Keratinocyte (primary cell): ENCODE data around the gene RAN. TPM values are rescaled to one million over a fixed set of nuclear protein-coding genes. Genes with fewer than 3 reads are reported as not detected.

Experiments
- DNase-seq: peaks from one replicate; pipeline ENCODE4 v3.0.0-alpha.2; 2011; ENCODE audit warnings: low read depth, missing footprints, low spot score
- FAIRE-seq: peaks from 2 replicates; lab custom pipeline; 2011; peaks lifted over from hg19 to GRCh38; lab: Jason Lieb, UNC
- H2AFZ ChIP-seq: 2 replicates; pipeline ENCODE4 v1.6.0; 2012; ENCODE audit warnings: low read length, control low read depth, inconsistent platforms; ENCODE audit not compliant: control insufficient read depth
- H3K27ac ChIP-seq: 2 replicates; pipeline ENCODE4 v1.5.1; 2011; ENCODE audit warnings: low read length; ENCODE audit not compliant: control insufficient read depth, insufficient read depth
- H3K27me3 ChIP-seq: 3 replicates; pipeline ENCODE4 v1.6.0; 2011; ENCODE audit warnings: low read length; ENCODE audit not compliant: control insufficient read depth, insufficient read depth; ENCODE audit errors: extremely low read depth
- H3K36me3 ChIP-seq, 2 experiments: 2 replicates in 1 of 2; 3 replicates in 1 of 2; pipeline ENCODE4 v1.5.1; 2011; ENCODE audit warnings: low read length in 2 of 2, mild to moderate bottlenecking in 1 of 2; ENCODE audit not compliant: control insufficient read depth in 2 of 2, insufficient read depth in 2 of 2; ENCODE audit errors: extremely low read depth in 1 of 2
- H3K4me1 ChIP-seq: 3 replicates; pipeline ENCODE4 v1.5.1; 2011; ENCODE audit warnings: low read length; ENCODE audit not compliant: control insufficient read depth, insufficient read depth; ENCODE audit errors: extremely low read depth
- H3K4me2 ChIP-seq: 3 replicates; pipeline ENCODE4 v1.6.0; 2011; ENCODE audit warnings: low read depth, low read length; ENCODE audit not compliant: control insufficient read depth, insufficient read depth; ENCODE audit errors: extremely low read depth
- H3K4me3 ChIP-seq, 3 experiments: fragments of 200-600 bp in 1 of 3; sonication (generic) in 1 of 3; 2 replicates in 2 of 3; 3 replicates in 1 of 3; pipeline ENCODE4 v1.5.1; 2011 to 2016; ENCODE audit warnings: low read length in 3 of 3, mild to moderate bottlenecking in 3 of 3, control low read depth in 2 of 3, inconsistent platforms in 1 of 3, low read depth in 1 of 3, mixed read lengths in 1 of 3, mixed run types in 1 of 3, moderate library complexity in 1 of 3; ENCODE audit not compliant: control insufficient read depth in 2 of 3, insufficient read depth in 2 of 3; ENCODE audit errors: extremely low read depth in 1 of 3
- H3K79me2 ChIP-seq: 2 replicates; pipeline ENCODE4 v1.6.0; 2012; ENCODE audit warnings: low read length; ENCODE audit not compliant: control insufficient read depth, insufficient read depth
- H3K9ac ChIP-seq: 3 replicates; pipeline ENCODE4 v1.6.0; 2011; ENCODE audit warnings: low read length; ENCODE audit not compliant: control insufficient read depth, insufficient read depth; ENCODE audit errors: extremely low read depth
- H3K9me1 ChIP-seq: 3 replicates; pipeline ENCODE4 v1.6.0; 2011; ENCODE audit warnings: low read length; ENCODE audit not compliant: control insufficient read depth, insufficient read depth; ENCODE audit errors: extremely low read depth
- H3K9me3 ChIP-seq: 2 replicates; pipeline ENCODE4 v1.5.1; 2012; ENCODE audit warnings: low read depth, low read length; ENCODE audit not compliant: control insufficient read depth
- H4K20me1 ChIP-seq: 3 replicates; pipeline ENCODE4 v1.6.0; 2011; ENCODE audit warnings: low read length; ENCODE audit not compliant: control insufficient read depth, insufficient read depth; ENCODE audit errors: extremely low read depth
- CTCF ChIP-seq, 3 experiments: IDR thresholded peaks in 1 of 3; conservative IDR thresholded peaks in 1 of 3; optimal IDR thresholded peaks in 1 of 3; 2 replicates in 2 of 3; 3 replicates in 1 of 3; pipeline versions ENCODE3 to v1.5.1; 2011; ENCODE audit warnings: low read length in 3 of 3, mild to moderate bottlenecking in 3 of 3, moderate library complexity in 2 of 3, control low read depth in 1 of 3, inconsistent platforms in 1 of 3; ENCODE audit not compliant: insufficient read depth in 2 of 3; ENCODE audit errors: extremely low read depth in 1 of 3
- EZH2 ChIP-seq: IDR thresholded peaks from one replicate; pipeline ENCODE4 v1.6.1; 2012; ENCODE audit warnings: inconsistent platforms, mild to moderate bottlenecking, low read length, moderate library complexity
- dilution Hi-C: fragments of 300-500 bp; cut with MboI; formaldehyde crosslinking; loops from one replicate; pipeline ENCODE4 v1.7.0; 2020; ENCODE audit warnings: low sequenced_read_pairs; ENCODE audit not compliant: extremely low pct_ligation_motif_present
- polyA plus RNA-seq, 5 experiments: library from polyadenylated mRNA; depleted of rRNA in 3 of 5; stranded (reverse) in 3 of 5; stranded (forward) in 1 of 5; unstranded in 1 of 5; fragments of >200 nt; gene quantifications; 1 replicate in 1 of 5; 2 replicates in 3 of 5; 3 replicates in 1 of 5; pipeline versions ENCODE4 v1.2.1 to v1.2.3, GENCODE V29; 2011 to 2012; ENCODE audit warnings: missing spikeins in 2 of 5, low read depth in 1 of 5, low replicate concordance in 1 of 5

Gene RAN
- polyA plus RNA-seq, 1 donor (not counting 4 experiments of a cell fraction or from before 2014, with no cell fraction given): 2,211 TPM

- dilution Hi-C loops: no loop called here
These were observed 44.5 kb downstream of the RAN start for GRCh38 chr12:130916241-130916911.

DNA sequence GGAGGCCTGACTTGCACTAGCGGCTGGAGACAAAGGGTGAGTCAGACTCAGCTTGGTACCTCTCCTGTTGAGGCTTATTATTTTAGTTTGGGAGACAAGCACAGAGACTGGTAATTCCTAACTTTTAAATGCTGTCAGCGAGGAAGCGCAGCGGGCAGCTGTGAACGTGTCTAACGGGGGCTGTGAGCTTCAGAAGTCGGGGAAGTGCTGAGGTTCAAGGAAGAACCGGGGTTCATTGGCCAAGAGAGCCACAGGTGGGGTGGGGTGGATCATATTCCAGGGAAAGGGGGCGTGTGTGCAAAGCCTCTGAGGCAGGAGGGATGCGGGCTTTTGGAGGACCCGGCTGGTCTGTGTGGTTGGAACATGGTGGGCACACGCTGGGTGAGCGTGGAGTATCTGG is 45.7 kb downstream of the RAN start:
- dilution Hi-C loops: no loop called here
- no peak overlapping the region for H3K9ac ChIP-seq
- H3K79me2 ChIP-seq: no peaks in the 10 kb centered on the region
- no peak overlapping the region for H3K27ac ChIP-seq
- peaks cover 15% of the 10 kb centered on the region for H3K27me3 ChIP-seq
- FAIRE-seq: no peak
- H3K9me3 ChIP-seq: no peaks in the 10 kb centered on the region
- no peak overlapping the region for H3K4me2 ChIP-seq
- TF ChIP-seq CTCF (optimal IDR thresholded peaks at IDR 0.05 in 1 of 3, IDR thresholded peaks at IDR 0.05 in 1 of 3, conservative IDR thresholded peaks at IDR 0.05 in 1 of 3; ENCODE audit: extremely low read depth in 1 of 3, insufficient read depth in 2 of 3, low read length in 3 of 3) (no peak), EZH2 (no peak)
- H4K20me1 ChIP-seq: no peaks in the 10 kb centered on the region
- no peaks in the 10 kb centered on the region for H3K9me1 ChIP-seq
- no peaks in the 10 kb centered on the region for H3K36me3 ChIP-seq
- no peaks in the 10 kb centered on the region for H3K4me1 ChIP-seq
- H2AFZ ChIP-seq: no peak overlapping the region
- H3K4me3 ChIP-seq: no peak overlapping the region
- DNase-seq: no peak

More at GRCh38 chr12:130916241-130916911, 44.5 kb downstream of the RAN start:
- no peaks in the 10 kb centered on the region for H3K36me3 ChIP-seq
- TF ChIP-seq EZH2 (no peak), CTCF (optimal IDR thresholded peaks at IDR 0.05 in 1 of 3, IDR thresholded peaks at IDR 0.05 in 1 of 3, conservative IDR thresholded peaks at IDR 0.05 in 1 of 3; ENCODE audit: extremely low read depth in 1 of 3, insufficient read depth in 2 of 3, low read length in 3 of 3) (peak; percentile 67 to 88 (median 84))
- FAIRE-seq (no peak), DNase-seq (no peak)
- peaks cover 15% of the 10 kb centered on the region for H3K27me3 ChIP-seq
- no peaks in the 10 kb centered on the region for H3K4me1 ChIP-seq
- no peak overlapping the region for H3K4me3 ChIP-seq
- no peaks in the 10 kb centered on the region for H3K79me2 ChIP-seq
- H3K9ac ChIP-seq: no peak overlapping the region
- H3K9me3 ChIP-seq: no peaks in the 10 kb centered on the region
- no peak overlapping the region for H3K27ac ChIP-seq
- H2AFZ ChIP-seq: no peak overlapping the region
- H3K9me1 ChIP-seq: no peaks in the 10 kb centered on the region
- H3K4me2 ChIP-seq: peak overlapping the region; percentile 14
- H4K20me1 ChIP-seq: no peaks in the 10 kb centered on the region
